Stimulated activated CD4-positive, alpha-beta T cell treated with anti-CD3 and anti-CD28 coated beads, Interleukin-4, amount 100 ng/mL, for 4 hours (primary cell): ENCODE measurements around the gene DEDD2.
"Not testable (repeated sequence)": the region's sequence is repeated elsewhere in the genome, so short reads cannot be mapped to it uniquely, and the experiment has no call there.

Experiments
- DNase-seq, 2 experiments: peaks; one replicate each; pipeline ENCODE4 v3.0.0-alpha.2; 2020

The DEDD2 gene

DNA sequence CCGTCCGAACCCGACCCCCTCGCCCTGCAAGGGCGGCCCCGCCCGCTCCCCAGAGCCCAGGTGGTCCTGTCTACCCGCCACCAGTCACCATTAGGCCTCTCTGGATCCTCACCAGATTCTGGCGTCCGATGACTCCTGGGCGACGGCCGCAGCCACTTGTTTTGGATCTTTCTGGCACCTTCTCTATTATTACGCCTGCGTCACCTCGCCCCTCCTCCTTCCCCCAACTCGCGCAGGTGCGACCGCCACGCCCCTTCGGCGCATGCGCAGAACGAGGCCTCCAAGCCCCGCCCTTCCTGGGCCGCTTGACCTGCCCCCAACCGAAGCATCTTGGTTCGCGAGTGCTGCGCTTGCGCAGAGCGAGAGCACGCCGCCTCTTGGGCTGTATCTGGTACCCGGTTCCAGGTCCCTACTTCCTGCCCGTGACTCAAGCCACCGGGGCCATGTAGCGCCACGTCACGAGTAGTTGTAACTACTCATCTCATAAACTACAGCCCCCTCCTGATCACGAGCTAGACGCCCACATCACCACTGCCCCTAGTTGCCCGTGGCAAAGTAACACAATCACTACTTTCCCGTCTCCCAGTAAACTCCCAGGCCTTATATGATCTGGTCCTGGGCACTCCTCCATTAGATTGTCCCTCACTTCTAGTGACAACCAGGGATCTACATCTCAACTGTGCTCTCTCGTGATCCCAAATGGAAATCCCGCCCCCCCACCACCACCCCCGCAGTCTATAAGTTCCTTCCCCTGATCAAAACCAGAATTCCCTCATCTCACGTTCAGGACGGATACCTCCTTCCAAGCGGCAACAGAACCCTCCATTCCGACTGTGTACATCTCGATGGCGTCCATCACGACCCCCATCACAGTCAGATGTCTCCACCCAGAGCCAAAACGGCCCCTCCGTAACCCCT lies at the start of gene DEDD2:
DEDD2 (minus strand) TSS at position 158 of the 918 bp plus-strand sequence. CDS start 670 bp downstream, outside the sequence.
- peak; percentile 99 to 100 for DNase-seq

- not testable (repeated sequence) for DNase-seq
Observed at GRCh38 chr19:42266928-42267603, 49.6 kb upstream of the DEDD2 start.

GRCh38 chr19:42266105-42266504 lies 48.6 kb upstream of the DEDD2 start:
- DNase-seq, result not testable (repeated sequence)

GRCh38 chr19:42261763-42262162 lies 44.3 kb upstream of the DEDD2 start:
- no peak for DNase-seq

GRCh38 chr19:42257842-42258241 lies 40.4 kb upstream of the DEDD2 start:
- DNase-seq, result not testable (repeated sequence)

DNA sequence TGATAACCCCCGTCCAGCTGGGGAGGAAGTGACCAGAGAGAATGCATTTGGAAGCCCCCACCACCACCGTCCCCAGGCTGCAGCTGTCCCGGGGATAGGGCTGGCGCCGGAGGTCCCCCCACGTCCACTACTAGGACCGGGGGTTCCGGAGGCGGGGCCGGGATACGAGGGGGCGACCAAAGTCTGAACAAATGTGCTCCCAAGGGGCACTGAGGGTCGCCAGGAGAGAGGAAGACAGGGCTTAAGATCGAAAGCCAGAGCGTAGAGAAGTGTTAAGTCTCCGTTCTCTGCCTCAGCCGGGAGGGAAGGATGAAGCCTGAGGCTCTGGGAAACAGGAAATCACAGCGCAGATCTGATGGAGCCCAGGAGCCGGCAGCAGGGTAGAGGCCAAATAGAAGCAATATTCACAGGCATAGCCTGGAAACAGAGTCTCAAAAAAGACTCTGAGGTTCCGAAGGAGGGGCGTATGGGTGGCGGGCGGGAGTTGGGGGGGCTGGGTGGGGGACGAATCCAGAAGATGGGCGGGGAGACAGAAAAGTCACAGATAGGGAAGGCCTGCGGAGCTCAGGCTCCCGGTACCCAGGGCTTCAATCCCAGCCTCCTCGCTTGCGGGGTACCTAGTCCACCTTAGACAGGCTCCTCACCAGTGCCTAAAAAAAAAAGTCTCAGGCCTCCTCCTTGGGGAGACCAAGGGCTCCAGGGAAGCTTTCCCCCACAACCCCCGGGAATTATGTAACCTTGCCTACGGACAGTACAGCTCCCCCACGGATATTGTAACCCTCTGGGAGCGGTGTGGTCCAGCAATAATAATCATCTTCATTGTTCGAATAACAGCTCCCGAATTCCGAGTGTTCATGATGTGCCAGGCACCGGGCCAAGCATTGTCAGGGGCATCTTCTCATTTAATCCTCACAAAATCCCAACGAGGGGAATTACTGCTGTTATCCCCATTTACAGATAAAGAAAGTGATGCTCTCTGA lies 38.6 kb upstream of the DEDD2 start:
- DNase-seq, result no peak

- peak; percentile 91 to 94 for DNase-seq
Observed at GRCh38 chr19:42254850-42255765, 37.6 kb upstream of the DEDD2 start, which contains the start of gene ERF. Gene ERF (minus strand): TSS chr19:42255128. CDS start chr19:42254999, 129 bp downstream.

DNA sequence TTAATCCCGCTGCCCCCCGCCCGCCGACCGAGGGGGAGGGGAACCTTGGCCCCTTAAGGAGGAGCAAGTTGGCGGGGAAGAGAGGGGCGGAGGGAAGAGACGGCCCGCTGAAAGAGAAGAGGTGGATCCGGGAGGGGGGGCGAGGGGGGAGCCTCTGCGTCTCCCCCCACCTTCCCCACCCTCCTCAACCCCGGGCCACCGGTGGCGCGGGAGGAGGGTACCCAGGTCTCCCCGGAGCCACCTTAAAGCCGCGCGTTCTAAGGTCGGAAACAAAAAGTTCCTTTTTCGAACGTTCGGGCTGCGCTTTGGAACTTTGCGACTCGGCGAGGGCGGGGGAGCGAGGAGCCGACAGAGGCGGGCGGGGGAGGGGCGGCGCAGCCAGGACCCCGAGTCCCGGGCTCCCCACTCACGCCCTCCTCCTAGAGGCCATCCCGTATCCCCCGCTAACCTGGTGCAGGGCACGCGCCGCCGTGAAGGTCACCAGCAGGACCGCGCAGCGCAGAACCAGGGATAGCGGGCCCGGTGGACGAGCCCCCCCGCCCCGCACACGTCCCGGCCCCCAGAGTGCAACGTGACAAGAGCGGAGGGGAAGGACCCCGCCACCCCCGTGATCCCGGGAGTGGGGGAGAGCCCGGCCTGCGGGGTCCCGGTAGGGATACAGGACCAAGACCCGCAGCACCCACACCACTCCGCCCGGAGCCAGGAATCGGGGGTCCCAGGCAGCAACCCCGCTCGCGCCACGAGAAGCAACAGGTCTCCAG lies 36.8 kb upstream of the DEDD2 start:
- peak; percentile 79 to 80 for DNase-seq

DNA sequence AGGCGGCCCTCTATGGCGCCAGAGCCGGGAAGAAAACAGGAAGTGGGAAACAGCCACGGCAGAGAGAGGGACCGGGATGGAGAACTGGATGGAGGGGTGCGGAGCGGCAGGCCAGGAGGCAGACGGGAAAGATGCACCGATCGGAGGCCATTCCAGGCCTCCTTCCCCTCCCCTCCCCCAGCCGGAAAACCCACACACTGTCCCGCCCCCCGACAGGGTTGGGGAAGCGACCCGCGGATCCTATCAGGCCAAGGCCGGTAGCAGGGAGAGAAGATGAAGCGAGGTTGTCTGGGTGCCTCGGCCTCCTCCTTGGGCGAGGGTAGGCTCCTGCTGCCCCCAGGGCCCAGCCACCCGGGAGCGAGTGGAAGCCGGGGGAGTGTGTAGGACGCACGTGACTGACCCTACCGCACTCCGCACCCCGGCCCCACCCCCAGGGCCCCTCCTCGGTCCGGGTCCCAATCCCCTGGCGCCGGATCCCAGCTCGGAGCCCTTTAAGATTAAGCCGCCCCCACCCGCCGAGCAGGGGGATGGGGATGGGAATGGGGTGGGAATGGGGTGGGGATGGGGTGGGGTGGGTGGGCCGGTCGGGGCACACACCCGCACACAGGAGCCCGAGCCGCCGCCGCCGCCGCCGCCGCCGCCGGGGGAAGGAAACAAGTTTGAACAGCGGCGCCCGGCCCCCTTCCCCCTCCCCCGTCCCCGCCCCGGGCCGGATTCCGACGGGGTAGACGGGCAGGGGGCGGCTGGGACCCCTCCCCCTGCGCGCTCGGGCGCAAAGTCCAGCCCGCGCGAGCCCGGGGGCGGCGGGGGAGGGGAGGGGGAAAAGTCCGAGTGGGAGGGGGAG lies 36.0 kb upstream of the DEDD2 start:
- peak; percentile 46 to 65 for DNase-seq

DNA sequence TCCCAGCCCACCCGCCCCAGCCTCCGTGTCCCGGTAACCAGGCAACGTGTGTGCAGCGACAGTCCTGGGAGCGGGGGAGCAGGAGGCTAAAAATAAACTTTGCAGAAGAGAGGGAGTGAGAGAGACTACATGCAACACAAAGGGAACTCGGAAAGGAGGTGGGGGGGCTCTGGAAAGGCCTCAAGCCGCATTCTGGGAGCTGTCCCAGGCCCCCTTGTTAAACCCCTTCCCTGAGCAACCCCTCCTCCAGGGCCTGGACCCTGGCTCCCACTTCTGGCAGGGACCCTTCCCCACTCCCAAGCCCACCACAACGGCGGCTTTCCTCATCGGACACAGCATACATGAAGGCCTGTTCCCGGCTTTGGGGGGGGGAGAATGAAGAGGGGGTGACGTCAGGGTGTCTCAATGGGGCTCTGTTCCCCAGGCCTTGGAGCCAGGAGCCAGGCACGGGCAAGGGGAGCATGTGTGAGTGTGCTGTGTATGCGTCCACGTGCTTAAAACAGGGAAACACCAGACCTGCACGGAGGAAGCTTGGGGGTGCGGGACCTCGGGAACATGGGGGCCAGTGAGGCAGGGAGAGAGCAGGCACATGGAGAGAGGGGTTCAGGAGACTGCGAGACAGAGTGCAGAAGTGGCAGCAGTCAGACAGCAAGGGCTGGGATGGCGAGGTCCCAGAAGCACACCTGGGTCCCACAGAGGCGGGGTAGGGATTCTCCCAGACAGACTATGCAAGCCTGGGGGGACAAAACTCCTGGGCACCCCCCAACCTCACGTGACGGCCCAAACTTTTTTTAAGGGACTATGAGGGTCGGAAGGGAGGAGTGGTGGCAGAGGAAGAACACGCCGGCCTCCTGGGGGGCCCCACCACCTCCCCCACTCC lies 35.1 kb upstream of the DEDD2 start:
- DNase-seq, result no peak

DNA sequence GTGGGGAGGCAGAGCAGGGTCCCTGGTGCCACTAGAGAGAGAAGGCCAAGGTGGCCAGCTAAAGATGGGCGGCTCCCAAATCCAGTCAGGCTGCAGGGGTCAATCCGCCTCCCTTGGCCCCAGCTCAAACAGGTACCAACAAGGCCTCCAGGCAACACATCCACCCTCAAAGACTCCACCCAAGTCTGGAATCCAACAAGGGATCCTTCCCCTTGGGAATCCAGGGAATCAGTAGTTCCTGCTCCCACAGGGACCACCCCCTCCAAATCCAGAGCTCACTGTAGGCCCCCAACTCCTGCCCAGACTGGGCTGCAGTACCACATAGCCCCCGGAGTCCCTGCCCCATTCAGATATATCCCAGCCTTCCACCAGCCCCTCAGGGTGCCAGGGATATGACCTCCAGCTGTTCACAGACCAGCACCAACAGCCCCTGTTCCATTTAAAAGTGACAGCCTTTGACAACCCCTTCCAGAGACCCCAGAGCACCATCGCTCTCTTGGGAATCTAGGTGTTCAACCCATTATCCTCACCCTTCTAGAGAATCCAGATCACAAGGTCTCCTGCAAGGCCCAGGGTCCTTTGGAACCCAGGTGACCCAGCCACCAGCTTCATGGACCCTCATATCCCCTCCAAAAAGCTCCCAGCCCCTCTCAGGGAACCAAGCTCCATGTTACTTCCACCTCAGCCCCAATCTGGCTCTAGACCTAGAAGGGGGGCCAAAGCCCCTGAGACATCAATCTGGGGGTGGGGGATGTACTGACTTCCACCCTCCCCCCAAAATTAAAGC lies 34.3 kb upstream of the DEDD2 start:
- no peak for DNase-seq

DNA sequence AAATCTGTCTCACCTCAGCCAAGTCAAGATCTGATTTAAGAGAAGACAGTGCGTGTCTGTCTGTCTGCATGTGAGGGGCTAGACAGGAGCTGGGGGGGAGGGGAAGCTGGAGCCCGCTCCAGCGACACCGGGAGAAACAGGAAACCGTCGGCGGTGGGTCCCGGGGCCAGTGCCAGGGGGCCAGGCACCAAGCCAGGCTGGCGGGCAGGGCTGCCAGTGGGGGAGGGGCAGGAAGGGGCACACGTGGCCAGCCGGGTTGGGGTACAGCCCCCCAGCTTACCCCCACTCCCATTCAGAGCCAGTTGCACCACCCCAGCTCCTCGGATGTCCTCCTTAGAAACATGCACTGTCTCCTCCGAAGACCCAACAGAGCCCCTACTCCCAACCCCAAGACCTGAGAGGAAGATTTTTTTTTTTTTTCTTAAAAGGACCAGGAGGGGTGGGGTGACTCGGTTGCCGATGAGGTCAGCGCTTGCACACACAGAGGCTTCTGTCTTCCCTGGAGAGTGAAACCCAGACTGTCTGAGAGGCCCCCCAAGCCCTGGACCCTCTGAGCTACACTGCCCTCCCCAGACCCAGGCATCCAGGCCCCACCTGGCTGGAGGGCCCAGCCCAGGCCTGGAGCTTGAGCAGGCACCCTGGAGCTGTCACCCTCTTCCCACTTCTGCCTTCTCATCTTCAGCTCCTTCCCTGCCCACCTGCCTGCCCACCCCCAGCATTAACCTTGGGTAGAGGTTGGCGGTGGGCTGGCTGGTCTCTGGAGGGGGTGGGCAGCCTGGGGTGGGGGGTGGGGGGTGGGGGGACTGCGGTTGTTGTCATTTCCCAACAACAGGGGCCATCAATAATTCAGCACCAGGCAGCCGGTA lies 33.4 kb upstream of the DEDD2 start:
- no peak for DNase-seq

- no peak for DNase-seq
Observed at GRCh38 chr19:42250183-42250665, 32.7 kb upstream of the DEDD2 start.

DNA sequence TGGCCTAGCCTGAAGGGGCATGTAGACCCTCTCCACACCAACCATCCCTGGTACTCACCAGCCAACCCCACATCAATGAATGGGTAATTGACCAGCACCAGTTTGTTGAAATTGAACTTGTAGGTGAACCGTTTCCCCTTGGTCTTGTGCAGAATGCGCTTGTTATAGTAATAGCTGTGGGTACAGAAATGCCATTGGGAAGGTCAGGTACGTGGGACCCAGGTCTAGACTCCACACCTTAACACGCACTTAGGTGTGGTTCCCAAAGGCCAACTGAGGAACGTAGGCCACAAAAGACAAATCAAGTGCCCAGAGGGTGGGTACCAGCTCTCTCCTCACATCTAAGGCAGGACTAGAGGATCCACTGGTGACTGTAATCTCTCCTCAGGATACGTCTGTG lies 32.3 kb upstream of the DEDD2 start:
- no peak for DNase-seq

- no peak for DNase-seq
Observed at GRCh38 chr19:42249149-42249750, 31.8 kb upstream of the DEDD2 start.
